HG02938 (cell line): ENCODE measurements around the gene KCNS3.
"Not testable (repeated sequence)": the region's sequence is repeated elsewhere in the genome, so short reads cannot be mapped to it uniquely, and the experiment has no call there.

Source experiments
- ATAC-seq: cut with Tn5 transposase; IDR thresholded peaks from one replicate; pipeline ENCODE4 v1.9.1; 2021; ENCODE audit warnings: mild to moderate bottlenecking, moderate library complexity; ENCODE audit not compliant: unreplicated experiment

KCNS3 gene

DNA sequence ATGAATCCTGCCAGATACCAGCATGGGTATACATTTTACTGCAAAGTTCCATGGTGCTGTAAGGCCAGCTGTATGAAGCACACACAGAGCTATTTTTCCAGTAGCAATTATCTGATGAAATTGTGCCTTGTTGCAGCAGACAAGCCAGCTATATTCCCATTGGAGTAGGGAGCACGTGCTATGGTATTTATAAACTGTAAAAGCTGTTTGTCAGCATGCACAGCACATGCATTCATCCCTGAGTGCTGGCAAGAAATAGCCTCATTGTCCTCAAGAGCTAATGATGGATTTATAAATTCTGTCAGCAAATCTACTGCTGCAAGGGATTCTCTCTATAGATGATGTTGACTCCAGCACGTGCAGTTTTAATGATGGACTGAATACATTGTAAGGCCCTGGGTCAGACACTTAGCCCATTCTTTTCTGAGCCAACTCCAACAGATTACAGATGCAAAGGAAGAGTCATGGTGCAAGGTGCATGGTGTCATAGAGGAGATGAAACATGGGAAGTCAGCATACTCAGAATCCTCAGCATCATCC, 61.7 kb downstream of the KCNS3 start:
- no peak for ATAC-seq

DNA sequence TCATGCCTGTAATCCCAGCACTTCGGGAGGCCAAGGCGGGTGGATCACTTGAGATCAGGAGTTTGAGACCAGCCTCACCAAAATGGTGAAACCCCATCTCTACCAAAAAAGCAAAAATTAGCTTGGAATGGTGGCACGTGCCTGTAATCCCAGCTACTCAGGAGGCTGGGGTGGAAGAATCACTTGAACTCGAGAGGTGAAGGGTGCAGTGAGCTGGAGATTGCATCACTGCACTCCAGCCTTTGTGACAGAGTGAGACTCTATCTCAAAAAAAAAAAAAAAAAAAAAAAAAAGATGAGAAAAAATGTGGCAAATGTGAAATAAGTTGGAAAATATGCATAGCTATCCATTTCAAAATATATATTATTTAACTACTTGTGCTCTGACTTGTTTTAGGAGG, 65.0 kb downstream of the KCNS3 start:
- ATAC-seq = no peak

DNA sequence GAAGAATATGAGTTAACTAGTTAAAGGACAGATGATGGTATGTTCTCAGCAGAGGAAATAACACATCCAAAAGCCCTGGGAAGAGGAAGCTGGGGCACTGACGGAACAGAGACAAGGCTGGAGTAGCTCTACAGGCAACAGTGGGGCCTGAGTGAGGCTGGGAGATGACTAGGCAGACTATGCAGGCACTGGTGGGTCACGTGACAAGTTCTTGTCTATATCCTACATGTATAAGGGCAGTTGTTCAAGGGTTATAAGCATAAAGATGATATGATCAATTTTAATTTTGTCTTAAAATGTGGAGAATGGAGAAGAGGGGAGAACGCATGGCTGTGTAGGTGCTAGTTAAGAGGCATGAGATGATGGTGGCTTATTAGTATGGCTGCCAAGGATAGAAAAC, 68.6 kb downstream of the KCNS3 start:
- ATAC-seq = no peak

DNA sequence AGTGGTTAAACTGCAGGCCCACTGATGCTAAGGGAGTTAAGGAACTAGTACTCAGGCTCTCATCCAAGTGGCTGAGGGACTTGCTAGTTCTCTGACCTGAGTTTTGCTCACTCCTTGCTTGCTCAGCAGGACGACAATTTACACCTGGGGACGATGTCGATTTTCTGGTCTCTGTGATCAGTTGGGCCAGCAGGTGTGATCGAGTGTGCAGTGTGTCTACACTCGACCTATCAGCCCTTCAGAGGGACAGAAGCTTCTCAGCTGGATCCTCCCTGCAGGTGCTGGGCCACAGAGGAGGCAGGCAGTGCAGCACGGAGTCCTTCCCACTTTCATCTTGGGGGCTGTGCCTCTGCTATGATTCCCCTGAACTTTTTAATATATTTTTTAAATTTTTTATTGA, 71.5 kb downstream of the KCNS3 start:
- ATAC-seq = no peak

DNA sequence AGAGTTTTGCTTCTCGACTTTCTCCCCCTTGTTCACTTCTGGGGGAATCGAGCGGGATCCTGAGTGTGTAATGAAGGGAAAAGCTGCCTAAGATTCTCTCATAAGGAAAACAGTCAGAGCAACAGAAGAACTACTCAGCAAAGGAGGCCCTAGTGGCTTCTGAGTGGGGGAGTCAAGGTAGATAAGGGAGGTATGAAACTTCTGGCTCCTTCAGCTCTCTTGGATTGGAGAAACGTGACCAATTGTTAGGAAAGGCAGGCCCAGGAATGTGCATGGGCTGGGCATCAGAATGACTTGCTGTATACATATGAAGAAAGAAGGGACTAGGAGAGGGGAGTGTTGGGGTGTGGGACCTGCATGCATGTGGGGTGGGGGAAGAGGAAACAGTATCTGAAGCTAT, 73.1 kb downstream of the KCNS3 start:
- no peak for ATAC-seq

DNA sequence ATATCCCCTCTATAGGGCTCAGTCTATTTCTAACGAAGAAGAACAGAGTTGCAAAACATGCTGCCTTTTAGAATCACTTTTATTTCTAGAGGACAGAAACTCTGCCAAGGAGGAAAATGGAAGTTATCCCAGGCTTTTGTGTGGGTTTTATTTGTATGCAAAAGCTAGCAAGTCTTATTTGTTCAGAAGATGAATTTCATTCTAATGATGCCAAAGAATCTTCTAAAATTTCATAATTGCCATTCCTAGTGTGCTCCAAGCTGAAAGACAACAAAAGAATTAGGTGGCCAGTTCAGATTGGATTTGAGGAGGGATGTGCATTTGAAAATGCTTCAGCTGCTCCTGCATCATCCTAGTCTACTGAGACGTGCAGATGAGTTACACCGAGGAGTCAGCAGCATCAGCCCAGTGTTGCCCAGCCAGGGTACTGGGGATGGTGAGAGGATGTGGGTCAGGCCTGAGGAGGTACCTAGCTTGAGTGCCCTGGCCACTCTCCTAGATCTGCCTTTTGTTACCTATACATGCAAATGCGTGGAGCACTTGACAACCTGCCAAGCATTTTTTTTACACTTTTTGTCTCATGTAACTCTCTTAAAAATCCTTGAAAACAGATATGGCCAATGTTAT, 80.1 kb downstream of the KCNS3 start:
- no peak for ATAC-seq

DNA sequence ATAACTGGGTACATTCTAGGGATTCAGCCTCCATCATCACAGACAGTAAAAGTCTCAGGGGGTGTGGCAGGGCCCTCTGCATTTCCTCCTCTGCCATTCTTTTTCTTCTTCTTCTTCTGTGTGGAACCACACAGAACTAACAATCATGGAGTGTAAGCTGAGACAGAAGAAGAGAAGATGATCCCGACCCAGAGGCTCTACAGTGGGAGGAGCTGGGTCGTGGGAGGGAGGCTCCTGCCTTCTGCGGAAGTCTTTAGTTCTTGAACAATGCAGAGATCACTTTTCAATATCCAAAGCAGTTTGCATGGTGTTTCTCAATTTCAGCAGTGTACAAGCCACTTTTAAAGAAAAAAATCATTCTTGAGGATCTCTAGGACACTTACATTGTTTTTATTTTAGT, 80.9 kb downstream of the KCNS3 start:
- ATAC-seq = no peak

DNA sequence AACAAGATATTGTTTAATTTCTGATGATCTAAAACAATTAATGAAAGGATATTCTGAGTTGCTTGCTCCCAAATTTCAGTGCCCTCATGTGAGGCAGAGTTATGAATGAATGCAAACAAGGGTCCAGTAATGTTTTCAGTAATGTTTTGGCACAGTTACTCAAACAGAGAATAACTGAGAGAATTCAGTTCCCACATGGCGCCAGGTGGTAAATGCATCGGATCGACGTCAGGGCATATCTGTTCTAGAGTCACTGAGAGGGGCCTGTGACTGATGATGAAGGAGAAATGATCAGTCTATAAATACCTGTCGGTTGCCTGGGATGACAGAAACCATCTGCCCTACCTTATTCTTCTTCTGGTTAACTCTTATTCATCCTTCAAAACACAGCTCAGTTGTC, 81.4 kb downstream of the KCNS3 start:
- no peak for ATAC-seq

DNA sequence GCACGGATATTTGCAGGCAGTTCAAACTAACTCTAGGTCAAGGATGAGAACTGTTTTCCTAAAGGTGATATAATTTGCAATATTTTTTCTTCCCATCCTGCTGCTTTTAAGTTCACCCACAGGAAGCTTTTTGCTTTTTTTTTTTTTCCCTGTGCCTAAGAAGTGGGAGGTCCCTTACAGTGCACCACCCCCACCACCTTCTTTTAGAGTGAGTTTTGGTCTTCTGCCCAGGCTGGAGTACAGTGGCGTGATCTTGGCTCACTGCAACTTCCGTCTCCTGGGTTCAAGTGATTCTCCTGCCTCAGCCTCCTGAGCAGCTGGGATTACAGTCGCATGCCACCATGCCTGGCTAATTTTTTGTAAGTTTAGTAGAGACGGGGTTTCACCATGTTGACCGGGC, 82.5 kb downstream of the KCNS3 start:
- ATAC-seq = no peak

DNA sequence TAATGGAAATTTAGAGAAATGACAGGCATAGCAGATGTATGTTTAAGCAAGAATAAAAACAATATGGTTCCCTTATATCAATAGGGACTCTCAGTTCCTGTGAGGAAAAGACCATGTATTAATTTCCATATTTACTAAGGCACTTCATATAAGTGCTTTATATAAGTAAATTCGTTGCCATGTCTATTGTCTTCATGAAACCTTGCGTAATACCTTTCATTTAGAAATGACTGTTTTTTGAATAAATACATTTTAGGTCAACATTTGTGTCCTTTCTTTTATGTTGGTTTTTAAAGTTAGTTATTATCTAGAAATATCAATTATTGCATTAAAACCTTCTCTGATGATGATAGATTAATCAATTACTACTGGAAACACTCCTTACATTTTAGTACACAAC, 83.3 kb downstream of the KCNS3 start:
- no peak for ATAC-seq

DNA sequence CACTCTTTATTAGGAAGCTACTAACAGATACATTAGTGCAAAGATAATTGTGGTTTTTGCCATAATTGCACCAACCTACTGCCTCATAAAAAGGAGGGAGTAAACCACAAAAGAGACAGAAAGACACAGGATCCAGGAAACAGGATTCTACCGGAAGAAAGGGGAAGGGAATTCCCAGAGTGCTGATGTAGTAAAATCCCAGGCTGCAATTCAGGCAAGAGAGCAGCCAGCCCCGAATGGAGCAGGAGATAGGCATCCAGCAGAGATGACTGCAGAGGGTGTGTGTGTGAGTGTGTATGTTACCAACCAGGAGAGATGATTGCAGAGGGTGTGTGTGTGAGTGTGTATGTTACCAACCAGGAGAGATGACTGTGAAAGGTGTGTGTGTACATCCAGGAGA, 84.4 kb downstream of the KCNS3 start:
- no peak for ATAC-seq

DNA sequence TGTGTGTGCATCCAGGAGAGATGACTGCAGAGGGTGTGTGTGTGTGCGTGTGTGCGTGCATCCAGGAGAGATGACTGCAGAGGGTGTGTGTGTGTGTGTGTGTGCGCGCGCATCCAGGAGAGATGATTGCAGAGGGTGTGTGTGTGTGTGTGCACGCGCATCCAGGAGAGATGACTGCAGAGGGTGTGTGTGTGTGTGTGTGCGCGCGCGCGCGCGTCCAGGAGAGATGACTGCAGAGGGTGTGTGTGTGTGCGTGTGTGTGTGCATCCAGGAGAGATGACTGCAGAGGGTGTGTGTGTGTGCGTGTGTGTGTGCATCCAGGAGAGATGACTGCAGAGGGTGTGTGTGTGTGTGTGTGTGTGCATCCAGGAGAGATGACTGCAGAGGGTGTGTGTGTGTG, 85.1 kb downstream of the KCNS3 start:
- not testable (repeated sequence) for ATAC-seq

DNA sequence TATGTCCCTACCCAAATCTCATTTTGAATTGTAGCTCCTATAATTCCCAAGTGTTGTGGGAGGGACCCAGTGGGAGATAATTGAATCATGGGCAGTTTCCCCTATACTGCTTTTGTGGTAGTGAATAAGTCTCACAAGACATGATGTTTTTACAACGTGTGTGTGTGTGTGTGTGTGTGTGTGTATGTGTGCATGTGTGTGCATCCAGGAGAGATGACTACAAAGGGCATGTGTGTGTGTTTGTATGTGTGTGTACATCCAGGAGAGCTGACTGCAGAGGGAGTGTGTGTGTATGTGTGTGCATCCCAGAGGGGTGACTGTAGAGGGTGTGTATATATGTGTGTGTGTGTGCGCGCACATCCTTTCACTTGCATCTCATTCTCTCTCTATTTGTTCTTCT, 86.7 kb downstream of the KCNS3 start:
- no peak for ATAC-seq

DNA sequence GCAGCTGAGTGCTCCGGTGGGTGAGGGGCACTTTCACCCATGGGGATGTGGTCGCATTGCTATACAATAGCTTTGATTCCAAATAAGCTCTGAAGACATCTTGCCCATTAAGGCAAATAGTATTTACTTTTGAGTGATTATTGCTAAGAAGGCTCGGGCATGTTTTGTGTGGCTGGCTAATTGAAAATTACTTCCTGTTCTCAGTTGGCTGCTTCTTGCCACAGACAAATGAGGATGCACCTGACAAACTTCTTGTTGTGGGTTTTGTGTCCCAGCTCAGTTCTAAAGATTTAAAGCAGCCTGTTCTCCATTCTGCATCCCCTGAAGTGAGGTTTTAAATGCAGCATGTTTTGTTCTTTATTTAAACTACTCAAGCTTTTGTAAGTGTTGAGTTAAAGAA, 88.3 kb downstream of the KCNS3 start:
- ATAC-seq = no peak

DNA sequence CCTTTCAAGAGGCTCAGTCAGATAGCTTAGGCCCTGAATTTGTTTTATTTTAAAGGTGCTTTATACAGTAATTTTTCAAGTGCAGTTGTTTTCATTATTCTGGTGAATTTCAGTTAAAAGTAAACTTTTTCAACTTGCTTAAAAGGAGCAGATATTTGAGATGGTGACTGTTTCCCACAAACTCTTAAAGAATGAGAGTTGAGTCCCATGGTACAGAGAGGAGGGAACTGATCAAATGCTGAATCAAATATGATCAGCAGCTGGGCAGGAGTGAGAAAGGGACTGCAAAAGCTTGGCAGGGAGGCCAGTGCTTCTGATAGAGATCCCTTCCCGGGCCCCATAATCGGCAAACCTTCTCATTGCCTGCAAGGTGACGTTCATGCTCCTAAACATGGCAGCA, 91.2 kb downstream of the KCNS3 start:
- ATAC-seq = no peak

DNA sequence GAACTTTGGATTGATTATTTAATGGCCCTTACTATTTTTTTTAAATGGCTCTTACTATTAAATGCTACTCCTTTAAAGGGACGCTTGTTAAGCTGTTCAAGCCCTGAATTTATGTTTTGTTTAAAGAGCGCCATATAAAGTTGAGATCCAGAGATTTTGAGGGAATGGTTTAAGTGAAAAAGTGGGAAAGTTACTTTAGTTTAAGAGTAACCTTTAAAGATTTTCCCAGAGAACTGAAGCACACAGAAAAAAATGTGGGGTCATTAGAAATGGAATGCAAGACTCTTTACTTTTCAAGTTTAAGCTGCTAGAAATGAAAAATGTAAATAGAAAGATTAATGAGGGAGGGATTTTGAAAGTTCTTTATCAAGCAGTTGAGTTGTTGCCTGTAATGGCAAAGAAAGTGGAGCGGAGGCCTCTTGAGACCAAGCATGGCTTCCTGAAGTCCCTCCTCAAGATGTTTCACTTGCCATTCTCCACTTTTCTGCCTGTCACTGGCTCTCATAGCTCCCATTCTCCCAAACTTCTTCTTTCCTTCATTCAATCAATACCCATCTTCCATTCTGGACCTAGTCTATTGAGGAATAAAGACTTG, 93.2 kb downstream of the KCNS3 start:
- ATAC-seq = no peak

DNA sequence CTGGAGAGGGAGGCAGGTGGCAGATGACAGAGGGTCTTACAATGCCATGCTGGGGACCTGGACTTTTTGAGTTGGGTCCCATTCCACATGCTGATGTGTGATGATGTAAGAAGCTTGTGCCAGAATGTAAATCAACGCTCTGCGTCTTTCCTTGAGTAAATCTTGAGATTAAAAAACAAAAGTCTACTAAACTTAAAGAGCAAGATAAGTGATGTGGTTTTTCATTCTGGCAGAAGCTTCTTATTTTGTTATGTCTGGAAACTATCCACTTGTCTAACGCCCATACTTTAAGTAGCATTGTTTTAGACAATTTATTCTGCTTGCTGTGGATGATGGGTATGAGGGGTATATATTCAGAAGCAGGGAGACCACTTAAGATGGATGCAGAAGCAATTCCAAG, 94.5 kb downstream of the KCNS3 start:
- no peak for ATAC-seq

DNA sequence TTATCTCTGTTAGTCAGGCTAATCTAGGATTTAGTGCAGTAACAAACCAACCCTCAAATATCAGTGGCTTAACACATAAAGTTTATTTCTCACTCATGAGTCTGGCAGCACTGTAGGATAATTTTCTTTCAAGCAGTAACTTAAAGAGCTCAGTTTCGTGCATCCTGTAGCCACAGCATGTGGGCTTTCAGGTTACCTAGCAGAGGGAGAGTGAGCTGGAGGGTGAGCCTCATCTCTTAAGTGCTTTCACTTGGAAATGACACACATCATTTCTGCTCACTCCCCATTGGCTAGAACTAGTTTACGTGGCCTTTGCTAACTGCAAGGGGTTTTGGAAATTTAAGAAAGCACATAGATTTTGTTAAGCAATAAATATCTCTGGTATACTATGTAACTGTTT, 96.9 kb downstream of the KCNS3 start:
- no peak for ATAC-seq

DNA sequence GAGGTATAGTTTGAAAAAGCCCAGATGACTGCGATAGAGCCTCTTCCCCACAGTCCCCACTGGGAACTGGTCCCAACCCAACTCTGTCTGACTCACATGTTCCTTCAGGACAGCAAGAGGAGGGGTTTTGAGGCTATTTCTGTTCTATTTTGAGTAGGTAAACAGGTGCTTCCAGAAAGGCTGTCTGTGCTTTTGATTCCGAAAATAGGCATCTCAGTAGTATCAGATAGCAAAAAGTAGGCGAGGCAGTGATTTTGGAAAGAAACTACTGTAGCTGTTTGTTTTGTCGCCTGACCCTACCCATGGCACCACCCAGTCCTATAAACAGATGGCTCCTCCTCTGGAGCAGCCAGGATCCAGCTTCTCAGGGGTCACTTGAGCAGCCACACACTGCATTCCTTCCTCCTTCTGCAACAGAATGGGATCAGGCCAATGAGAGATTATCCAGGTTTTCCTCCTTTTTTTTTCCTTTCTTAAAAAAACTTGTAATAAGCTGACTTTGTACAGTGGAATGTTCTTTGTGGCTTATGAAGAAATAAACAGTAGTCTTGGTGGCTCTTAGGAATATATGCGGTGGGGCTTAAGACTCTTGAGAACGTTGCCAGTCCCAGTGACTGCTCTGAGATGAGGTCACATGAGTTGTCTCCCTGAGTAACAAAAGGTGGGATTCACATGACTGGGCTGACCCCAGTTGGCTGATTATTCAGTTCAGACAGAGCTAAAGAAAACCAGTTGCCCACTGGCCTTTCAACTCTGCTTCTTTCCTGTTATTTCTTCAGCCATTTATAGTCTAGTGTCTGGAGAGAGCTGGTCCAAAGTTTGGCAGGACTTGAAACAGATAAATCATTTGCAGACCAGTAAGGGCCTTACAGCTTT, 98.6 kb downstream of the KCNS3 start:
- ATAC-seq = no peak

DNA sequence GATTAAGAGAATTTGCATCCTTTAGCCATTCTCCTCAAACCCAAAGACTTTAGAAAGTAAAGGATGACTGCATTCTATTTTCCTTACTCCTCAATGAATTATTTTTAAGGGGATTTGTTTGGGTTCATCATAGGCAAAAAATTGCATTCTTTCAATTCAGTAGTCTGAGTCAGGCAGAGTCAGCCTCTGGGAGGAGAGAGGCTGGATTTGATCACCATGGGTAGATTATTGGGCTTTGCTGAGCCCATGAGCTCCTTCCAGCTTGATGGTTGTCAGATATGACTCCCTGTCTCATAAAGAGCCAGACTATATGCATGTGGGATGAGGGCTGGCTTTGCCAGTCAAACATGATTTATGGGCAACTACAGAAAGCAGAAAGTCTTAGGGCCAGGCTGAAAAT, 101.2 kb downstream of the KCNS3 start:
- no peak for ATAC-seq

DNA sequence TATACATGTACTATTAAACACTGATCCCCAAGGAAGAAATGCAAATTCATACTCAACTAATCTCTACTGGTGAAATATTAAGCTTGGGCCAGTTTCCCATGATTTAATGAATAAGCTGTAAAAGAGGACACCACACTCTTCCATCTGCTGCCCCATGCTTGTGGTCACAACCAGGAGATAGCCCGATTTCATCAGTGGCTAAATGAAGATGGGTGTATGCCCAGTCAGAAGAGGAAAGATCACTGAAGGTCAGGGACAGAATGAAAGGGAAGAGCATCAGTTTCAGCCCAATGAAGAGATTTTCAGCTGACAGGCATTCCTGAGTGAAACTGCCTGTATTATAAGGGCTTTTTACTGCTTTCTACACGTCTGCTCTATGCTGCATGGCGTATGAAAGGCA, 103.5 kb downstream of the KCNS3 start:
- ATAC-seq = no peak
